Measurements from ENCODE around the gene SLC16A11. TPM values are rescaled to one million over a fixed set of nuclear protein-coding genes. Genes with fewer than 3 reads are reported as not detected.
"Not testable (repeated sequence)": the region's sequence is repeated elsewhere in the genome, so short reads cannot be mapped to it uniquely, and the experiment has no call there.

The SLC16A11 gene
- total RNA-seq, 4 donors from 2014 or later: 1.2 to 2.2 TPM; not detected in 2

DNA sequence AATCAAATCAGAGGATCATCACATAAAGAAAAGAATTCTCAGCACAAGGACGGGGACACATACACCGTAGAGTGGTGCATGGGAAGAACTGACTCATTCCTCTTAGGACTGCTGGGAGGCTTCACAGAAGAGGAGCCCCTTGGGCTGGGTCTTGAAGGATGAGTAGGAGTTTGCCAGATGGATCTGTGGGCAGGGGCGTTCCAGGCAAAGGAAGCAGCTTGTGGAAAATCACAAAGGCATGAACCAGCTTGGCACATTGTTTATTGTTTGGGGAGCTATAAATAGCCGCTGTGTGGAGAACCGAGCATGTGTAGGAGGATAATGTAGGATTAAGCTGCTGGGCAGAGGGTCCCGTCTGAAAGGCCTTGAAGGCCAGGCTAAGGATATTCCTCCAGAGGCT lies 5.1 kb upstream of the SLC16A11 start:
- intact Hi-C loops (cut with DNase I; ENCODE audit: low total_unique reads): loop anchor here (10.0 kb wide), 1 partner anchor 536 kb away; the partner anchor contains the start of gene MPDU1
- Histone ChIP-seq H3K27me3 (peaks cover 5% of the 10 kb centered on the region), H3K36me3 (no peaks in the 10 kb centered on the region), H3K27ac (no peak overlapping the region), H3K9me3 (no peaks in the 10 kb centered on the region), H3K4me3 (no peak overlapping the region), H3K4me1 (peaks cover 8 to 28% (median 20%) of the 10 kb centered on the region in 4 donors)
- WGBS, 2 donors (ENCODE audit: low coverage in 1 of 2): 73 to 93% methylated on average over 3 to 6 of the region's 6 CpGs
- no peak for DNase-seq
- in situ Hi-C loops (cut with MboI; ENCODE audit: low pct_ligation_motif_present in 1 of 4, low pct_unique_long_range_greater_than_20kb in 1 of 4, low sequenced_read_pairs in 3 of 4): loop anchor here (5.0 to 25.0 kb wide), 4 partner anchors 88 to 288 kb away; partner anchors contain the start of genes SLC2A4 (in 2 of the 4), YBX2 (in 2 of the 4), ACADVL (in 1 of the 4) and ACAP1 (in 1 of the 4)
- TF ChIP-seq POLR2A (IDR thresholded peaks at IDR 0.05): no peak
- no peak for TF ChIP-seq EP300 (IDR thresholded peaks at IDR 0.05; ENCODE audit: low read depth)
- no peak for TF ChIP-seq POLR2AphosphoS5 (IDR thresholded peaks at IDR 0.05)
- TF ChIP-seq, protein P1, sequence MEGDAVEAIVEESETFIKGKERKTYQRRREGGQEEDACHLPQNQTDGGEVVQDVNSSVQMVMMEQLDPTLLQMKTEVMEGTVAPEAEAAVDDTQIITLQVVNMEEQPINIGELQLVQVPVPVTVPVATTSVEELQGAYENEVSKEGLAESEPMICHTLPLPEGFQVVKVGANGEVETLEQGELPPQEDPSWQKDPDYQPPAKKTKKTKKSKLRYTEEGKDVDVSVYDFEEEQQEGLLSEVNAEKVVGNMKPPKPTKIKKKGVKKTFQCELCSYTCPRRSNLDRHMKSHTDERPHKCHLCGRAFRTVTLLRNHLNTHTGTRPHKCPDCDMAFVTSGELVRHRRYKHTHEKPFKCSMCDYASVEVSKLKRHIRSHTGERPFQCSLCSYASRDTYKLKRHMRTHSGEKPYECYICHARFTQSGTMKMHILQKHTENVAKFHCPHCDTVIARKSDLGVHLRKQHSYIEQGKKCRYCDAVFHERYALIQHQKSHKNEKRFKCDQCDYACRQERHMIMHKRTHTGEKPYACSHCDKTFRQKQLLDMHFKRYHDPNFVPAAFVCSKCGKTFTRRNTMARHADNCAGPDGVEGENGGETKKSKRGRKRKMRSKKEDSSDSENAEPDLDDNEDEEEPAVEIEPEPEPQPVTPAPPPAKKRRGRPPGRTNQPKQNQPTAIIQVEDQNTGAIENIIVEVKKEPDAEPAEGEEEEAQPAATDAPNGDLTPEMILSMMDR (IDR thresholded peaks at IDR 0.05): no peak

DNA sequence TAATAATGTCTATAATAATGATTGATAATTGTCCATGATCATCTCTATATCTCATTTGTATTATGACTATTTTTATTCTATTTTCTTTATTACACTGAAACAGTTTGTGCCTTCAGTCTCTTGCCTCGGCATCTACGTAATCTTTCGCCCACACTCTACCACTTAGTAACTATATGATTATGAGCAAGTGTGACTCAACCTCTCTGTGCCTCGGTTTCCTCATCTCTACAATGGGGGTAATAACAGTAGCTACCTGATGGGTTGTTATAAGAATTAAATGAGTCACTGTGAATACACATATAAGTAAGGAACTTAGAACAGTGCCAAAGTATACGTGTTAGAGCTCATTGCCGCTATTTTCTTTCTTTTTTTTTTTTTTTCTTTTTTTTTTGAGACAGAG lies 3.7 kb upstream of the SLC16A11 start:
- TF ChIP-seq POLR2AphosphoS5 (IDR thresholded peaks at IDR 0.05) (no peak), EP300 (IDR thresholded peaks at IDR 0.05; ENCODE audit: low read depth) (no peak), POLR2A (IDR thresholded peaks at IDR 0.05) (no peak)
- TF ChIP-seq, protein P1 (IDR thresholded peaks at IDR 0.05): no peak
- peak overlapping the region; percentile 75 to 94 (median 82) for H3K27ac ChIP-seq
- 43 to 44% methylated on average over 5 to 6 of the region's 6 CpGs for WGBS, 2 donors (ENCODE audit: low coverage in 1 of 2)
- intact Hi-C loops (cut with DNase I; ENCODE audit: low total_unique reads): loop anchor here (10.0 kb wide), 1 partner anchor 537 kb away; the partner anchor contains the start of gene MPDU1
- H3K4me1 ChIP-seq: peaks cover 22 to 42% (median 33%) of the 10 kb centered on the region in 4 donors
- H3K4me3 ChIP-seq: no peak overlapping the region
- H3K27me3 ChIP-seq: peaks cover 17% of the 10 kb centered on the region
- no peaks in the 10 kb centered on the region for H3K9me3 ChIP-seq
- DNase-seq: no peak
- in situ Hi-C loops (cut with MboI; ENCODE audit: low pct_ligation_motif_present in 1 of 4, low pct_unique_long_range_greater_than_20kb in 1 of 4, low sequenced_read_pairs in 3 of 4): loop anchor here (5.0 to 25.0 kb wide), 4 partner anchors 90 to 290 kb away; partner anchors contain the start of genes SLC2A4 (in 2 of the 4), YBX2 (in 2 of the 4), ACADVL (in 1 of the 4) and ACAP1 (in 1 of the 4)
- H3K36me3 ChIP-seq: no peaks in the 10 kb centered on the region

DNA sequence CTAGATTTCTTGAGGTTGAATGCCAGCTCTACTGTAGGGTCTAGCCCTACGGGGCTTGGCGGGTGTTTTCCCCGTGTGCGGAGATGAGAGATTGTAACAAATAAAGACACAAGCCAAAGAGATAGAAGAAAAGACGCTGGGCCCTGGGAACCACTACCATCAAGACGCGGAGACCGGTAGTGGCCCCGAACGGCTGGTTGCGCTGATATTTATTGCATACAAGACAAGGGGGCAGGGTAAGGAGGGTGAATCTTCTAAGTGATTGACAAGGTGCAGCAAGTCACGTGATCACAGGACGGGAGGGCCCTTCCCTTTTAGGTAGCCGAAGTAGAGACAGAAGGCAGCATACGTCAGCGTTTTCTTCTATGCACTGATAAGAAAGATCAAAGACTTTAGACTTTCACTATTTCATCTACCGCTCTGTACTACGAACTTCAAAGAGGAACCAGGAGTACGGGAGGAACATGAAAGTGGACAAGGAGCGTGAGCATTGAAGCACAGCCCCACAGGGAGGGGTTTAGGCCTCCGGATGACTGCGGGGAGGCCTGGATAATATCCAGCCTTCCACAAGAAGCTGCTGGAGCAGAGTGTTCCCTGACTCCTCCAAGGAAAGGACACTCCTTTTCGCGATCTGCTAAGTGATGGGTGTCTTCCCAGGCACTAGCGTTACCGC lies 3.0 kb upstream of the SLC16A11 start:
- in situ Hi-C loops (cut with MboI; ENCODE audit: low pct_ligation_motif_present in 1 of 4, low pct_unique_long_range_greater_than_20kb in 1 of 4, low sequenced_read_pairs in 3 of 4): loop anchor here (5.0 to 25.0 kb wide), 4 partner anchors 90 to 290 kb away; partner anchors contain the start of genes SLC2A4 (in 2 of the 4), YBX2 (in 2 of the 4), ACADVL (in 1 of the 4) and ACAP1 (in 1 of the 4)
- peaks cover 17% of the 10 kb centered on the region for H3K27me3 ChIP-seq

DNA sequence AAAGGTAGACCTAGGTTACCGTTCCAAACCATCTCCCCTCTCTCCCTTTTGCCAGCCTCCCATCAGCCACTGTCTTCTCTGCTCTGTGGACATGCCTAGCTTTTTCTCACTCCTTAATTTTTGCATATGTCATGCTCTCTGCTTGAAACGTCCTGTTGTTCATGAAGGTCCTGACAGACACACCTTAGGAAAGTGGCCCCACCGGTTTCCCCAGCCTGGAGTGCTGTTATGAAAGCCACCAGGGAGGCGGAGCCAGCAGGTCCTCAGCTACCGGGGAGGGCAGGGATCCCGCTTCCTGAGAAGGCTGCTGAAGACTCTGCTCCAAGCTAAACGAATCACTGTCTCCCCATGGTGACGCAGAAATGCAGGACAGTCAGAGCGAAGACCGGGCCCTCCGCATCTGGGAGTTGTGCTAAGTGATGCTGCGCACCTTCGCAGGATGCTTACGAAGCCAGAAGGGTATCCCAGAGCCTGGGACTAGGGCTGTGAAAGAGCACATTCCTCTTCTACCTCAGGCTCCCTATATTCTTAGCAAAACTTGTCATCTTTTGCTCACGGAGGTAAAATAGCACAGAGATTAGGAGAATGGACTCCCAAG lies 2.3 kb upstream of the SLC16A11 start:
- Histone ChIP-seq H3K27me3 (peaks cover 17% of the 10 kb centered on the region), H3K4me1 (peaks cover 25 to 48% (median 37%) of the 10 kb centered on the region in 4 donors), H3K36me3 (no peaks in the 10 kb centered on the region), H3K4me3 (peak overlapping the region in 3 of 4 donors; percentile 17 to 41 (median 21)), H3K9me3 (no peaks in the 10 kb centered on the region), H3K27ac (peak overlapping the region; percentile 75 to 94 (median 82))
- 0 to 5% methylated on average over 5 to 15 of the region's 15 CpGs for WGBS, 2 donors (ENCODE audit: low coverage in 1 of 2)
- TF ChIP-seq, protein P1 (IDR thresholded peaks at IDR 0.05): peak in 1 of 5 experiments; percentile 54
- peak; percentile 14 for TF ChIP-seq POLR2A (IDR thresholded peaks at IDR 0.05)
- TF ChIP-seq EP300 (IDR thresholded peaks at IDR 0.05; ENCODE audit: low read depth): no peak
- TF ChIP-seq POLR2AphosphoS5 (IDR thresholded peaks at IDR 0.05): peak in 1 of 3 donors; percentile 49
- intact Hi-C loops (cut with DNase I; ENCODE audit: low total_unique reads) (loop anchor here (10.0 kb wide), 1 partner anchor 539 kb away; the partner anchor contains the start of gene MPDU1), in situ Hi-C loops (cut with MboI; ENCODE audit: low pct_ligation_motif_present in 1 of 4, low pct_unique_long_range_greater_than_20kb in 1 of 4, low sequenced_read_pairs in 3 of 4) (loop anchor here (5.0 to 25.0 kb wide), 4 partner anchors 91 to 291 kb away; partner anchors contain the start of genes SLC2A4 (in 2 of the 4), YBX2 (in 2 of the 4), ACADVL (in 1 of the 4) and ACAP1 (in 1 of the 4))
- peak; percentile 95 for DNase-seq

More for the DNA sequence above, 3.0 kb upstream of the SLC16A11 start:
- Histone ChIP-seq H3K27ac (peak overlapping the region; percentile 75 to 94 (median 82)), H3K4me3 (peak overlapping the region; percentile 7 to 41 (median 19)), H3K4me1 (peaks cover 25 to 48% (median 37%) of the 10 kb centered on the region in 4 donors)
- WGBS, 2 donors (ENCODE audit: low coverage in 1 of 2): 6 to 30% methylated on average over 4 to 26 of the region's 26 CpGs
- peak; percentile 77 for DNase-seq
- not testable (repeated sequence) for H3K36me3 ChIP-seq, H3K9me3 ChIP-seq
- TF ChIP-seq POLR2AphosphoS5 (IDR thresholded peaks at IDR 0.05): peak in 2 of 3 donors; percentile 43 to 61
- intact Hi-C loops (cut with DNase I; ENCODE audit: low total_unique reads): loop anchor here (10.0 kb wide), 1 partner anchor 538 kb away; the partner anchor contains the start of gene MPDU1
